Right cardiac atrium (tissue), 5 donors: Measurements from ENCODE around the gene TM4SF20. TPM values are rescaled to one million over a fixed set of nuclear protein-coding genes. Genes with fewer than 3 reads are reported as not detected.

Source experiments
- ATAC-seq, 2 donors: fragments of 200-7000 bp; cut with Tn5 transposase; one replicate each; pipeline versions ENCODE4 v1.8.0 to v1.9.1; 2020; ENCODE audit warnings: moderate library complexity in 2 of 2, mild to moderate bottlenecking in 1 of 2
- DNase-seq, 3 donors: peaks; one replicate each; pipeline ENCODE4 v3.0.0-alpha.2; 2020
- H3K27ac ChIP-seq: one replicate; pipeline ENCODE4 v1.5.1; 2013; ENCODE audit warnings: mild to moderate bottlenecking, low read length, control low read depth, moderate library complexity
- H3K27me3 ChIP-seq: one replicate; pipeline ENCODE4 v1.6.1; 2013; ENCODE audit not compliant: control insufficient read depth, insufficient read depth
- H3K4me1 ChIP-seq: one replicate; pipeline ENCODE4 v1.6.1; 2013; ENCODE audit warnings: low read length; ENCODE audit not compliant: control insufficient read depth, insufficient read depth
- H3K4me3 ChIP-seq: one replicate; pipeline ENCODE4 v1.5.1; 2013; ENCODE audit warnings: low read length, control low read depth
- H3K9me3 ChIP-seq: one replicate; pipeline ENCODE4 v1.6.1; 2013; ENCODE audit warnings: low read length; ENCODE audit not compliant: control insufficient read depth
- WGBS: extraction: QIAGEN DNeasy Blood & Tissue Kit; methylation state at CpG from one replicate; pipeline ENCODE4 v1.1.7; 2013; 5-methylcytosine and 5-hydroxymethylcytosine counted together
- intact Hi-C, 4 donors: fragments of 100-400 bp; cut with DNase I; formaldehyde crosslinking; loops; one replicate each; pipeline versions ENCODE4 v1.11.0 to v1.14.0; 2022 to 2023
- polyA plus RNA-seq: library from polyadenylated mRNA; stranded (reverse); fragments of 200-250 nt; gene quantifications from one replicate; pipeline ENCODE4 v1.2.3, GENCODE V29; 2013
- total RNA-seq, 4 donors: library from RNA; stranded (reverse); fragmentation: NEBNext Ultra II Directional; extraction: Animal tissue kit (Norgen Biotek cat#: 25700); gene quantifications; one replicate each; pipeline ENCODE4 v1.2.1, GENCODE V29; 2021
- donor health status: healthy with polysubstance abuse.
- donor health status: DM: no; HTN: yes; CAD: no.
- donor health status: DM: no; HTN: no; CAD: no.
- donor health status: DM: no; HTN: yes; CAD: no; lungs with severe emphysema.
- donor health status: DM: yes; HTN: yes; CAD: no.

The TM4SF20 gene
- total and polyA plus RNA-seq, 5 donors: not detected

DNA sequence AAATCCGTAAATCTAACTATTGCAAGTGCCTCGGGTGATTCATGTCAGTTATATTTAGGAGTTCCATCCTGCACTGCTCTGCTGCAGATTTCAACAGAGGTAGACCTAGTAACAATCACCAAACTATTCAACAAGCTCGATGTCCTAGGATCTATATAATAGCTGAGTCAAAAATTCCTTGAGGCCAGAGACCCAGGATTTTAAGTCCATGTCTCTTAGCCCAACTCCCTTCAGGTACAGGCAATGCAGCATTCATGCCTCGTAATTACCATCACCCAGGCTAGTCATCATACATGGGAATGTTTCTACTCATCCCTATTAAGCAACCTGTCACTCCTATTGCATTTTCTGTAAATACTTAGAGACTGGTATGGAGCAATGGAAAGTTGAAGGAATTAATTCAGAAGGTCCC, 729 bp downstream of the TM4SF20 start:
- Histone ChIP-seq H3K27ac (no peak overlapping the region), H3K9me3 (no peaks in the 10 kb centered on the region), H3K27me3 (no peaks in the 10 kb centered on the region), H3K4me3 (no peak overlapping the region), H3K4me1 (no peaks in the 10 kb centered on the region)
- ATAC-seq (no peak), DNase-seq (no peak)
- WGBS: 83% methylated on average over 4 of the region's 4 CpGs
- intact Hi-C loops: no loop called here

DNA sequence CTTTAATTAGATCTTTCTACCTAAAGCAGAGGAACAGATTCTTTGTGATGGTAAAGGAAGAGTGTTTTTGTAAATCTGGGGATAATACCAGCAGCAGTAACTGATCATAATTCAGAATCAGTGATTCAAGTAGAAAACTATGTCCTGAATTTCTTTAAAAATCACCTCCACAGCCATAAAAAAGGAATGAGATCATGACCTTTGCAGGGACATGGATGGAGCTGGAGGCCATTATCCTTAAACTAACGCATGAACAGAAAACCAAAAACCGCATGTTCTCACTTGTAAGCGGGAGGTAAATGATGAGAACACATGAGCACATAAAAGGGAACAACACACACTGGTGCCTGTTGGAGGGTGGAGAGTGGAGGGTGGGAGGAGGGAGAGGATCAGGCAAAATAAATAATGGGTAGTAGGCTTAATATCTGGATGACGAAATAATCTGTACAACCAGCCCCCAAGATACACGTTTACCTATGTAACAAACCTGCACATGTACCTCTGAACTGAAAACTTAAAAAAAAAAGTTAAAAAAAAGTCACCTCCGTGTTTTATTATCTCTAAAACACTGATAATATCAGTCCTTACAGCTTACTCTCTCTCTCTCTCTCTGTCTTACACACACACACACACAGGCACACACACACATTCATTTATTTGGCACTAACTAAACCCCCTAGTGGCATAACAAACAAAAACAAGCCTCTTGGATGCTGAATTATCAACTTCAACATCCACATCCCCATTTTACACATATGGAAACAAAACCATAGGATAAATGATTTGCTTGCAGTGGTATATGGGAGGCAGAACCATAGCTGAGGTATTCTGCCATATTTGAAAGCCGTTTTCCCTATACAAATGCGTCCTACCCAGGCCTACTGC, 1.4 kb downstream of the TM4SF20 start:
- H3K27ac ChIP-seq: no peak overlapping the region
- H3K27me3 ChIP-seq: no peaks in the 10 kb centered on the region
- H3K4me1 ChIP-seq: no peaks in the 10 kb centered on the region

DNA sequence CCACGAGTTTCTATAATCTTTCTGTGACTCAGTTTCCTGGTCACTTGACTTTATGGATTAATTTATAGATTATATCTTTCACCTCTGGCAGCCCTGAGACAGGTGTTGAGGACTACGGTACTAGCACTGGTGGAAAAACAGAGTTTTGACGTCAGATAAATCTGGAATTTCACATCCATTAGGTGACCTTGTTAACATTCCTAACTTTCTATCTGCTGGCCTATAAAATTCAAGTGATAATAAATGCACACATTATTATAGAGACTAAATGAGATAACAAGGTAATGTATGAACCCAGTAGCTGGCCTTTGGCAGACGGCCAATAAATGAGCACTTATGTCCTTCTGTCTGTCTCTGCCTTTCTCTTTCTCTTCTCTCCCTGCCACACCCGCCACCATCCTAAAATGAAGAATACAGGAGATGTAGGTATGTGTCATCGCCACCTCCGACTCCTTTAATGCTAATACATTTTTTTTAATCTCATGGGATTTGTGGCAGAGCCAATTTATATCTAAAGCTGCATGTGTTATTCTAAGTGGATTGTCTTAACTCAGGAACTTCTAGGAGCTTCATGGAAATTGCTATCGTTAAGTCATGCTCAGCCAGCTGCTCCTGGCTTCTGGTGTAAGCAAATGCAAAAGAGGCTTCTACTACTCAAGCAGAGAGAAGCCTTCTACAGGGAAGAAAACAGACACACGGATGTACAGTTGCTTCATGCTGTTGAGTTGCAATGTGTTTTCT, 2.3 kb downstream of the TM4SF20 start:
- ATAC-seq (no peak), DNase-seq (no peak)
- Histone ChIP-seq H3K27ac (no peak overlapping the region), H3K4me3 (no peak overlapping the region), H3K27me3 (no peaks in the 10 kb centered on the region), H3K4me1 (no peaks in the 10 kb centered on the region), H3K9me3 (no peaks in the 10 kb centered on the region)
- intact Hi-C loops: no loop called here
- 55% methylated on average over 9 of the region's 9 CpGs for WGBS

More for the DNA sequence above, 1.4 kb downstream of the TM4SF20 start:
- intact Hi-C loops: no loop called here
- DNase-seq (no peak), ATAC-seq (no peak)
- 84% methylated on average over 8 of the region's 8 CpGs for WGBS
- Histone ChIP-seq H3K4me3 (no peak overlapping the region), H3K9me3 (no peaks in the 10 kb centered on the region)

- WGBS: 46% methylated on average over 6 of the region's 6 CpGs
- no peak for DNase-seq
- H3K4me3 ChIP-seq: no peak overlapping the region
- no peaks in the 10 kb centered on the region for H3K9me3 ChIP-seq
- no peak overlapping the region for H3K27ac ChIP-seq
- intact Hi-C loops: no loop called here
- no peaks in the 10 kb centered on the region for H3K4me1 ChIP-seq
- no peaks in the 10 kb centered on the region for H3K27me3 ChIP-seq
- ATAC-seq: no peak
These were observed 4.9 kb downstream of the TM4SF20 start for GRCh38 chr2:227374158-227374557.

DNA sequence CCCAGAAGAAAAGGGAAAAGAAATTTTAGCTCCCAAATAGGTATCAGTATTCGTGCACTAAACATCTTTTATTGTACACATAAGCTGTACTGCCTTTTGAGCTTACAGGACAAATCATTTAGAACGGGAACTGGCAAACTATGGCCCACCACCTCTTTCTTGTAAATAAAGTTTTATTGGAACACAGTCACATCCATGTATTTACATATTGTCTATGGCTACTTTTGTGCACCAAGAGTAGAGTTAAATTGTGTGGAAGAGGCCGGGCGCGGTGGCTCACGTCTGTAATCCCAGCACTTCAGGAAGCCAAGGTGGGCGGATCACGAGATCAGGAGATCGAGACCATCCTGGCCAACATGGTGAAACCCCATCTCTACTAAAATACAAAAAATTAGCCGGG, 5.7 kb downstream of the TM4SF20 start:
- DNase-seq: no peak
- 88% methylated on average over 10 of the region's 10 CpGs for WGBS
- intact Hi-C loops: no loop called here
- no peak for ATAC-seq
- Histone ChIP-seq H3K9me3 (no peaks in the 10 kb centered on the region), H3K4me3 (no peak overlapping the region), H3K27me3 (no peaks in the 10 kb centered on the region), H3K4me1 (no peaks in the 10 kb centered on the region), H3K27ac (no peak overlapping the region)

DNA sequence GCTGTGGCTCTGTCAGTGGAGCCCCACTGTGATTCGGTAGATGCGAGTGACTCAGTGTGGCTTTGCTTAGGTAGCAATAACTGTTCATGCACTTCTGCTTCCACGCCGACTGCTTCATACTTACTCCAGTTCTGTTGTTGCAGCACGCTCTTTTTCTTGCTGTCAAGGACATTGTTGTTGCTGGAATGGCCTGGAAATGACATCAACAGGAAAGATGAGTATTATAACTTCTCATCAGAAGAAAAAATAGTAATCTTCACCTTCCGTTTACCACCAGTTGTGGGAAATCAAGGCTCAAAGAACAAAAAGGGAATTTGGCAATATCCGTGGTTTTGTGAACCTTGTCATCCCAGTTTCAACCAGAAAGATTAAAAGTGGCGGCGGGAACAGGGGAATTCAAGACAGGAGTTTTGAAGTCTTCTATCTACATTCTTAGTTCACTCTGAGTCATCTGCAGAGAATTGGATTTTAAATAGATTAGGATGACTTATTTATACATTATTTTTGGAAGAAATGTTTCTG, 8.3 kb downstream of the TM4SF20 start:
- no peak overlapping the region for H3K27ac ChIP-seq
- no peaks in the 10 kb centered on the region for H3K27me3 ChIP-seq
- DNase-seq: peak in 1 of 3 donors; percentile 28
- H3K4me3 ChIP-seq: no peak overlapping the region
- peak; percentile 66 to 71 for ATAC-seq
- 62% methylated on average over 9 of the region's 9 CpGs for WGBS
- intact Hi-C loops: no loop called here
- peaks cover 2% of the 10 kb centered on the region for H3K4me1 ChIP-seq
- H3K9me3 ChIP-seq: no peaks in the 10 kb centered on the region

GRCh38 chr2:227370092-227370491, 9.0 kb downstream of the TM4SF20 start:
- H3K9me3 ChIP-seq: no peaks in the 10 kb centered on the region
- DNase-seq (no peak), ATAC-seq (no peak)
- H3K27me3 ChIP-seq: no peaks in the 10 kb centered on the region
- WGBS: 81% methylated on average over 8 of the region's 8 CpGs
- intact Hi-C loops: no loop called here
- peaks cover 2% of the 10 kb centered on the region for H3K4me1 ChIP-seq
- no peak overlapping the region for H3K27ac ChIP-seq
- no peak overlapping the region for H3K4me3 ChIP-seq

GRCh38 chr2:227368574-227368973, 10.5 kb downstream of the TM4SF20 start:
- Histone ChIP-seq H3K9me3 (no peaks in the 10 kb centered on the region), H3K27ac (no peak overlapping the region), H3K4me1 (peaks cover 6% of the 10 kb centered on the region), H3K4me3 (no peak overlapping the region), H3K27me3 (no peaks in the 10 kb centered on the region)
- intact Hi-C loops: no loop called here
- WGBS: 86% methylated on average over 5 of the region's 5 CpGs
- ATAC-seq (no peak), DNase-seq (no peak)

DNA sequence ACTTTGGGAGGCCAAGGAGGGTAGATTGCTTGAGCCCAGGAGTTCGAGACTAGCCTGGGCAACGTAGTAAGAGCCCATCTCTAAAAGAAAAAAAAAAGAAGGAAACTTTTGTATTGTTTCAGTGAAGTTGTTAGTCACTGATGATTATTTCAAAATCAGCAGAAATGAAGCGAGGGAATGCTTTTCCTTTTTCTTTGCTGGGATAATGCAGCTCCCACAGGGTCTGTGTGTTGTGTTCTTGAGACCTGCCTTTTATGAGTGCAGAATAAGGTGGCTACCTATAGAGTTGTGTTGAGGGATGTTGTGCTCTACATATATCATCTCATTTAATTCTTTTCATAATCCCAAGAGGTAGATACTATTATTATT, 11.7 kb downstream of the TM4SF20 start:
- Histone ChIP-seq H3K27me3 (no peaks in the 10 kb centered on the region), H3K4me3 (no peak overlapping the region), H3K27ac (no peak overlapping the region), H3K4me1 (peaks cover 6% of the 10 kb centered on the region), H3K9me3 (no peaks in the 10 kb centered on the region)
- ATAC-seq (no peak), DNase-seq (no peak)
- WGBS: 81% methylated on average over 3 of the region's 3 CpGs
- intact Hi-C loops: no loop called here

GRCh38 chr2:227366769-227367426, 12.2 kb downstream of the TM4SF20 start:
- Histone ChIP-seq H3K9me3 (no peaks in the 10 kb centered on the region), H3K4me3 (no peak overlapping the region), H3K27ac (peak overlapping the region; percentile 53), H3K4me1 (peaks cover 6% of the 10 kb centered on the region), H3K27me3 (no peaks in the 10 kb centered on the region)
- ATAC-seq: peak; percentile 46 to 69
- WGBS: 45% methylated on average over 11 of the region's 11 CpGs
- intact Hi-C loops: no loop called here
- DNase-seq: peak in 1 of 3 donors; percentile 71

DNA sequence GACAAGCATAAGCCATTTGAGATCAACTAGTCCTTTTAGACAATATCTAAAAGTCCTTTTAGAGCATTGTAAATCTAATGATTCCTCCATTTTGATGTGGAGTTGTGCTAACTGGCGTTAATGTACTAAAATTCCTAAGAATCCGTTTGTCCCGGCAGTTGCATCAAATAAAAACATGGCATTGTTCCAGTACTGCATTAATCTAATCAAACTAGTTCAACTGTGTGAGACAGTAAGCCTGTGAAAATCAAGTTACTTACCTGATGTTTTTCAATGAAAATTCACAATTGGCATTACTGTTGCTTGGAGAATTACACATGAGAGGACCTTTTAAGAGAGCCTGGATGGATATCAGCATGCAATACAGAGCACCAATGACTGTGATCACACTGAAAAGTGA, 13.3 kb downstream of the TM4SF20 start:
- ATAC-seq (no peak), DNase-seq (no peak)
- intact Hi-C loops: no loop called here
- H3K9me3 ChIP-seq: no peaks in the 10 kb centered on the region
- no peaks in the 10 kb centered on the region for H3K27me3 ChIP-seq
- 51% methylated on average over 3 of the region's 3 CpGs for WGBS
- H3K27ac ChIP-seq: no peak overlapping the region
- H3K4me3 ChIP-seq: no peak overlapping the region
- H3K4me1 ChIP-seq: peaks cover 6% of the 10 kb centered on the region
